Stimulated activated naive CD8-positive, alpha-beta T cell treated with anti-CD3 and anti-CD28 coated beads, Interleukin-15, amount 100 ng/mL, for 72 hours (primary cell): ENCODE data around the gene SCAMP2.
"Not testable (repeated sequence)": the region's sequence is repeated elsewhere in the genome, so short reads cannot be mapped to it uniquely, and the experiment has no call there.

ENCODE experiments used
- ATAC-seq: fragments of 150-1000 bp; cut with Tn5 transposase; 2 replicates; pipeline ENCODE4 v1.10.0; 2021; ENCODE audit warnings: mild to moderate bottlenecking, moderate library complexity
- DNase-seq, 2 donors: peaks; one replicate each; pipeline ENCODE4 v3.0.0; 2021 to 2022
- H3K27ac Mint-ChIP-seq, 2 donors: one replicate each; pipeline ENCODE4 v1.8.0; 2022; ENCODE audit warnings: mild to moderate bottlenecking in 2 of 2, mixed read lengths in 2 of 2, moderate library complexity in 2 of 2
- H3K27me3 Mint-ChIP-seq: one replicate; pipeline ENCODE4 v1.8.0; 2022; ENCODE audit warnings: mixed read lengths
- H3K4me1 Mint-ChIP-seq: one replicate; pipeline ENCODE4 v1.8.0; 2022; ENCODE audit warnings: mild to moderate bottlenecking, mixed read lengths
- H3K4me3 Mint-ChIP-seq, 2 donors: one replicate each; pipeline ENCODE4 v1.8.0; 2022; ENCODE audit warnings: mild to moderate bottlenecking in 2 of 2, mixed read lengths in 2 of 2, moderate library complexity in 1 of 2
- H3K9me3 Mint-ChIP-seq, 2 donors: one replicate each; pipeline ENCODE4 v1.8.0; 2022; ENCODE audit warnings: mixed read lengths in 2 of 2

The SCAMP2 gene

GRCh38 chr15:74896316-74896715 lies 23.2 kb upstream of the SCAMP2 start:
- no peak overlapping the region for H3K4me3 Mint-ChIP-seq
- no peak overlapping the region for H3K27ac Mint-ChIP-seq
- H3K4me1 Mint-ChIP-seq: peaks cover 37% of the 10 kb centered on the region
- H3K9me3 Mint-ChIP-seq: no peaks in the 10 kb centered on the region
- H3K27me3 Mint-ChIP-seq: no peaks in the 10 kb centered on the region
- ATAC-seq: no peak
- no peak for DNase-seq

GRCh38 chr15:74895830-74896229 lies 22.7 kb upstream of the SCAMP2 start:
- H3K4me1 Mint-ChIP-seq: peaks cover 42% of the 10 kb centered on the region
- H3K27ac Mint-ChIP-seq: no peak overlapping the region
- ATAC-seq (no peak), DNase-seq (no peak)
- H3K9me3 Mint-ChIP-seq: no peaks in the 10 kb centered on the region
- H3K27me3 Mint-ChIP-seq: no peaks in the 10 kb centered on the region
- H3K4me3 Mint-ChIP-seq: no peak overlapping the region

GRCh38 chr15:74894383-74894782 lies 21.2 kb upstream of the SCAMP2 start:
- H3K4me3 Mint-ChIP-seq, ATAC-seq, H3K27ac Mint-ChIP-seq, H3K9me3 Mint-ChIP-seq, DNase-seq, H3K27me3 Mint-ChIP-seq: not testable (repeated sequence)
- peaks cover 49% of the 10 kb centered on the region for H3K4me1 Mint-ChIP-seq

GRCh38 chr15:74893627-74894026 lies 20.5 kb upstream of the SCAMP2 start:
- H3K27ac Mint-ChIP-seq: peak overlapping the region; percentile 68 to 95
- no peaks in the 10 kb centered on the region for H3K9me3 Mint-ChIP-seq
- H3K4me1 Mint-ChIP-seq: peaks cover 56% of the 10 kb centered on the region
- DNase-seq: no peak
- H3K4me3 Mint-ChIP-seq: no peak overlapping the region
- no peaks in the 10 kb centered on the region for H3K27me3 Mint-ChIP-seq
- ATAC-seq: peak; percentile 29

GRCh38 chr15:74892931-74893330 lies 19.8 kb upstream of the SCAMP2 start:
- H3K9me3 Mint-ChIP-seq: no peaks in the 10 kb centered on the region
- peak overlapping the region in 1 of 2 donors; percentile 34 for H3K27ac Mint-ChIP-seq
- H3K4me1 Mint-ChIP-seq: peaks cover 58% of the 10 kb centered on the region
- no peaks in the 10 kb centered on the region for H3K27me3 Mint-ChIP-seq
- ATAC-seq (no peak), DNase-seq (no peak)
- H3K4me3 Mint-ChIP-seq: peak overlapping the region in 1 of 2 donors; percentile 21

- peak overlapping the region in 1 of 2 donors; percentile 4 for H3K4me3 Mint-ChIP-seq
- peaks cover 55% of the 10 kb centered on the region for H3K4me1 Mint-ChIP-seq
- H3K27ac Mint-ChIP-seq: no peak overlapping the region
Measured at GRCh38 chr15:74892313-74892712, 19.1 kb upstream of the SCAMP2 start.

GRCh38 chr15:74891469-74891868 lies 18.3 kb upstream of the SCAMP2 start:
- H3K27ac Mint-ChIP-seq: peak overlapping the region; percentile 13 to 31
- peaks cover 53% of the 10 kb centered on the region for H3K4me1 Mint-ChIP-seq
- peak overlapping the region; percentile 15 to 39 for H3K4me3 Mint-ChIP-seq

More at GRCh38 chr15:74892313-74892712, 19.1 kb upstream of the SCAMP2 start:
- Mint-ChIP-seq H3K27me3 (no peaks in the 10 kb centered on the region), H3K9me3 (no peaks in the 10 kb centered on the region)
- no peak for ATAC-seq
- DNase-seq: no peak

GRCh38 chr15:74890665-74890960 lies 17.4 kb upstream of the SCAMP2 start:
- Mint-ChIP-seq H3K4me3 (peak overlapping the region; percentile 86 to 95), H3K4me1 (peaks cover 53% of the 10 kb centered on the region), H3K9me3 (no peaks in the 10 kb centered on the region), H3K27me3 (no peaks in the 10 kb centered on the region), H3K27ac (peak overlapping the region; percentile 59 to 96)
- DNase-seq (no peak), ATAC-seq (no peak)

More at GRCh38 chr15:74891469-74891868, 18.3 kb upstream of the SCAMP2 start:
- no peaks in the 10 kb centered on the region for H3K27me3 Mint-ChIP-seq
- ATAC-seq: no peak
- DNase-seq: no peak
- H3K9me3 Mint-ChIP-seq: no peaks in the 10 kb centered on the region

- peak; percentile 85 to 88 for DNase-seq
- ATAC-seq: peak; percentile 98
- H3K27ac Mint-ChIP-seq: peak within 1 kb of the TSS; percentile 95 to 96
- H3K27me3 Mint-ChIP-seq: no peaks in the 10 kb centered on the region
- H3K9me3 Mint-ChIP-seq: no peaks in the 10 kb centered on the region
- peaks cover 53% of the 10 kb centered on the region for H3K4me1 Mint-ChIP-seq
- H3K4me3 Mint-ChIP-seq: peak within 1 kb of the TSS; percentile 86 to 95
Measured at GRCh38 chr15:74889883-74890664, 16.9 kb upstream of the SCAMP2 start, which contains the start of gene MPI. Gene MPI, plus strand, starts transcription at chr15:74890042. Its CDS starts 32 bp downstream, at chr15:74890074.

- peaks cover 53% of the 10 kb centered on the region for H3K4me1 Mint-ChIP-seq
- no peaks in the 10 kb centered on the region for H3K27me3 Mint-ChIP-seq
- DNase-seq (no peak), ATAC-seq (peak; percentile 8)
- H3K27ac Mint-ChIP-seq: peak overlapping the region; percentile 95 to 96
- H3K9me3 Mint-ChIP-seq: no peaks in the 10 kb centered on the region
- H3K4me3 Mint-ChIP-seq: peak overlapping the region; percentile 86 to 95
Measured at GRCh38 chr15:74889390-74889882, 16.3 kb upstream of the SCAMP2 start.

GRCh38 chr15:74888716-74889115 lies 15.6 kb upstream of the SCAMP2 start:
- no peak for ATAC-seq
- H3K4me1 Mint-ChIP-seq: peaks cover 49% of the 10 kb centered on the region
- H3K27me3 Mint-ChIP-seq: no peaks in the 10 kb centered on the region
- H3K4me3 Mint-ChIP-seq: peak overlapping the region in 1 of 2 donors; percentile 95
- no peak overlapping the region for H3K27ac Mint-ChIP-seq
- no peak for DNase-seq
- H3K9me3 Mint-ChIP-seq: no peaks in the 10 kb centered on the region

- not testable (repeated sequence) for H3K27me3 Mint-ChIP-seq, H3K4me3 Mint-ChIP-seq, DNase-seq, H3K9me3 Mint-ChIP-seq, H3K27ac Mint-ChIP-seq, ATAC-seq
- peaks cover 39% of the 10 kb centered on the region for H3K4me1 Mint-ChIP-seq
Measured at GRCh38 chr15:74887537-74888193, 14.5 kb upstream of the SCAMP2 start.

- H3K27me3 Mint-ChIP-seq: no peaks in the 10 kb centered on the region
Measured at GRCh38 chr15:74885461-74885860, 12.3 kb upstream of the SCAMP2 start.

GRCh38 chr15:74884428-74885223 lies 11.5 kb upstream of the SCAMP2 start:
- H3K27ac Mint-ChIP-seq: no peak overlapping the region
- H3K9me3 Mint-ChIP-seq: peaks cover 0 to 7% of the 10 kb centered on the region in 2 donors
- DNase-seq: no peak
- no peaks in the 10 kb centered on the region for H3K27me3 Mint-ChIP-seq
- ATAC-seq: no peak
- H3K4me3 Mint-ChIP-seq: no peak overlapping the region
- H3K4me1 Mint-ChIP-seq: peaks cover 12% of the 10 kb centered on the region

More at GRCh38 chr15:74885461-74885860, 12.3 kb upstream of the SCAMP2 start:
- no peak overlapping the region for H3K4me3 Mint-ChIP-seq
- peaks cover 0 to 7% of the 10 kb centered on the region in 2 donors for H3K9me3 Mint-ChIP-seq
- H3K27ac Mint-ChIP-seq: peak overlapping the region in 1 of 2 donors; percentile 63
- ATAC-seq (no peak), DNase-seq (no peak)
- peaks cover 18% of the 10 kb centered on the region for H3K4me1 Mint-ChIP-seq

GRCh38 chr15:74882528-74882927 lies 9.4 kb upstream of the SCAMP2 start:
- no peaks in the 10 kb centered on the region for H3K27me3 Mint-ChIP-seq
- H3K4me3 Mint-ChIP-seq: no peak overlapping the region
- DNase-seq (no peak), ATAC-seq (no peak)
- H3K4me1 Mint-ChIP-seq: no peaks in the 10 kb centered on the region
- no peak overlapping the region for H3K27ac Mint-ChIP-seq
- H3K9me3 Mint-ChIP-seq: peaks cover 0 to 7% of the 10 kb centered on the region in 2 donors
